Panc1 (cell line): ENCODE results near the gene NRCAM. TPM values are rescaled to one million over a fixed set of nuclear protein-coding genes. Genes with fewer than 3 reads are reported as not detected.

ENCODE experiments used
- ATAC-seq: fragments of 200-7000 bp; cut with Tn5 transposase; 2 replicates; pipeline ENCODE4 v1.9.1; 2020; ENCODE audit warnings: mild to moderate bottlenecking, moderate library complexity
- BruUV-seq: library from RNA; stranded (reverse); fragments of 400-500 nt; replicated peaks from 2 replicates; lab custom pipeline; 2021; lab: Mats Ljungman, UMichigan
- CTCF ChIA-PET: fragments of 300-600 bp; sonication (Branson Sonifier 250); formaldehyde crosslinking; loops from one replicate; lab custom pipeline; 2022; ENCODE audit warnings: antibody characterized with exemption; lab: Charles Lee
- POLR2A ChIA-PET: fragments of 300-600 bp; sonication (Branson Sonifier 250); formaldehyde crosslinking; loops from one replicate; lab custom pipeline; 2022; ENCODE audit warnings: antibody characterized with exemption; lab: Charles Lee
- DNase-seq: peaks from one replicate; pipeline ENCODE4 v3.0.0-alpha.2; 2010; ENCODE audit warnings: low read depth, low spot score
- H3K27ac ChIP-seq: 2 replicates; pipeline ENCODE4 v1.5.1; 2011; ENCODE audit warnings: mild to moderate bottlenecking, low read length, inconsistent platforms
- H3K27me3 ChIP-seq: fragments of 200-500 bp; sonication (Bioruptor generic); 2 replicates; pipeline ENCODE4 v1.6.0; 2014; ENCODE audit warnings: low read length, inconsistent platforms; ENCODE audit not compliant: control insufficient read depth, insufficient read depth
- H3K36me3 ChIP-seq: fragments of 200-500 bp; sonication (Bioruptor generic); 2 replicates; pipeline ENCODE4 v1.5.1; 2014; ENCODE audit warnings: inconsistent platforms, mild to moderate bottlenecking, low read length, moderate library complexity; ENCODE audit not compliant: control insufficient read depth, insufficient read depth
- H3K4me1 ChIP-seq: 2 replicates; pipeline ENCODE4 v1.5.1; 2011; ENCODE audit warnings: inconsistent platforms, mild to moderate bottlenecking, low read length, moderate library complexity; ENCODE audit not compliant: control insufficient read depth, insufficient read depth
- H3K4me3 ChIP-seq, 2 experiments: 2 replicates each; pipeline ENCODE4 v1.5.1; 2011 to 2012; ENCODE audit warnings: low read depth in 2 of 2, low read length in 2 of 2, mild to moderate bottlenecking in 2 of 2, inconsistent platforms in 1 of 2, moderate library complexity in 1 of 2
- H3K9me3 ChIP-seq: fragments of 200-500 bp; sonication (Bioruptor generic); 2 replicates; pipeline ENCODE4 v1.5.1; 2014; ENCODE audit warnings: low read depth, mild to moderate bottlenecking, inconsistent platforms, low read length, moderate library complexity; ENCODE audit not compliant: control insufficient read depth, insufficient read depth
- POLR2AphosphoS5 ChIP-seq: IDR thresholded peaks from 2 replicates; pipeline ENCODE4 v1.6.1; 2012; ENCODE audit warnings: mild to moderate bottlenecking, low read depth, low read length, moderate library complexity
- SIN3A ChIP-seq: IDR thresholded peaks from 2 replicates; pipeline ENCODE4 v1.6.1; 2012; ENCODE audit warnings: low read depth, mild to moderate bottlenecking, low read length, moderate library complexity, borderline replicate concordance; ENCODE audit not compliant: insufficient read depth
- TCF7L2 ChIP-seq: IDR thresholded peaks from 2 replicates; pipeline ENCODE4 v1.6.1; 2011; ENCODE audit warnings: mild to moderate bottlenecking, low read depth, low read length, inconsistent platforms
- in situ Hi-C: cut with HindIII; loops from 2 replicates; pipeline ENCODE4 v1.10.0; 2016; ENCODE audit warnings: low sequenced_read_pairs, low pct_unique_long_range_greater_than_20kb
- intact Hi-C: fragments of 100-400 bp; cut with micrococcal nuclease; formaldehyde crosslinking; loops from one replicate; pipeline ENCODE4 v1.10.0; 2022; ENCODE audit not compliant: unreplicated experiment
- total RNA-seq: library from RNA; stranded (reverse); gene quantifications from one replicate; pipeline ENCODE4 v1.2.1, GENCODE V29; 2021; ENCODE audit not compliant: unreplicated experiment
- TF ChIP-seq, protein P1 (sequence below): fragments of 450-650 bp; IDR thresholded peaks from 2 replicates; pipeline ENCODE4 v1.5.1; 2017; ENCODE audit warnings: mild to moderate bottlenecking
- TF ChIP-seq, protein P2 (sequence below), 2 experiments: IDR thresholded peaks; 2 replicates each; pipeline ENCODE4 v1.6.1; 2011 to 2012; ENCODE audit warnings: low read depth in 2 of 2, control low read depth in 1 of 2, low read length in 1 of 2, mild to moderate bottlenecking in 1 of 2, moderate library complexity in 1 of 2; ENCODE audit not compliant: insufficient read depth in 1 of 2

The NRCAM gene
- total RNA-seq, 1 experiment from 2014 or later = 0.21 TPM

DNA sequence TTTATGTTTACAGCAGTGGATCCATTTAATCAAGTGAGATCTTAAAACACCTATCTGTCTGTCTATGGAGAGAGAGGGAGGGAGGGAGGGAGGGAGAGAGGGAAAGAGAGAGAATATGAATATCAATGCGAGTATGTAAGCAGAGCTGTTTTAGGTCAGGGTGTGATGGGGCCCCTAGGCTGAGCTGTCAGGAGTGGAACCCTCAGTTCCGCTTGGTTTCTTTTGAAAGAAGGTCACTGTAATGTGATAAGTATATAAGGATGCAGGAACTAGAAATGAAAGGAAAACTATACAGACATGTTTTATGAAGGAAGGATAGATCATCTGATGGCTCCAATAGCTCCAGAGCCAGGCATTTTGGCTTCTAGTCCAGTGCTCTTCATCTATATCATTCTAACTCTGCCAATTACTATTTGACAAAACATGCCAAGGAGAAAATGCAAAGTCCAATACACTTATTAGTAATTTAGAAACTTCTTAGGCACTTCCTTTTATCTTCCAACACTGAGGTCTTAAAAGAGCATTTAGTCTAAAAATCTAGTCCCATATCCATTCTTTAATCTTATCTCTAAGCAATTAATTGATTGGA lies 70.3 kb downstream of the NRCAM start:
- no peak overlapping the region for H3K4me3 ChIP-seq
- peaks cover 2% of the 10 kb centered on the region; the same call in 1 of the 2 replicates for H3K27me3 ChIP-seq
- H3K9me3 ChIP-seq = no peaks in the 10 kb centered on the region
- ATAC-seq = no peak
- no peak overlapping the region for H3K27ac ChIP-seq
- no peak for DNase-seq
- TF ChIP-seq, protein P1, sequence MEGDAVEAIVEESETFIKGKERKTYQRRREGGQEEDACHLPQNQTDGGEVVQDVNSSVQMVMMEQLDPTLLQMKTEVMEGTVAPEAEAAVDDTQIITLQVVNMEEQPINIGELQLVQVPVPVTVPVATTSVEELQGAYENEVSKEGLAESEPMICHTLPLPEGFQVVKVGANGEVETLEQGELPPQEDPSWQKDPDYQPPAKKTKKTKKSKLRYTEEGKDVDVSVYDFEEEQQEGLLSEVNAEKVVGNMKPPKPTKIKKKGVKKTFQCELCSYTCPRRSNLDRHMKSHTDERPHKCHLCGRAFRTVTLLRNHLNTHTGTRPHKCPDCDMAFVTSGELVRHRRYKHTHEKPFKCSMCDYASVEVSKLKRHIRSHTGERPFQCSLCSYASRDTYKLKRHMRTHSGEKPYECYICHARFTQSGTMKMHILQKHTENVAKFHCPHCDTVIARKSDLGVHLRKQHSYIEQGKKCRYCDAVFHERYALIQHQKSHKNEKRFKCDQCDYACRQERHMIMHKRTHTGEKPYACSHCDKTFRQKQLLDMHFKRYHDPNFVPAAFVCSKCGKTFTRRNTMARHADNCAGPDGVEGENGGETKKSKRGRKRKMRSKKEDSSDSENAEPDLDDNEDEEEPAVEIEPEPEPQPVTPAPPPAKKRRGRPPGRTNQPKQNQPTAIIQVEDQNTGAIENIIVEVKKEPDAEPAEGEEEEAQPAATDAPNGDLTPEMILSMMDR = no peak
- TF ChIP-seq TCF7L2 (no peak), SIN3A (no peak), POLR2AphosphoS5 (no peak)
- TF ChIP-seq, protein P2, sequence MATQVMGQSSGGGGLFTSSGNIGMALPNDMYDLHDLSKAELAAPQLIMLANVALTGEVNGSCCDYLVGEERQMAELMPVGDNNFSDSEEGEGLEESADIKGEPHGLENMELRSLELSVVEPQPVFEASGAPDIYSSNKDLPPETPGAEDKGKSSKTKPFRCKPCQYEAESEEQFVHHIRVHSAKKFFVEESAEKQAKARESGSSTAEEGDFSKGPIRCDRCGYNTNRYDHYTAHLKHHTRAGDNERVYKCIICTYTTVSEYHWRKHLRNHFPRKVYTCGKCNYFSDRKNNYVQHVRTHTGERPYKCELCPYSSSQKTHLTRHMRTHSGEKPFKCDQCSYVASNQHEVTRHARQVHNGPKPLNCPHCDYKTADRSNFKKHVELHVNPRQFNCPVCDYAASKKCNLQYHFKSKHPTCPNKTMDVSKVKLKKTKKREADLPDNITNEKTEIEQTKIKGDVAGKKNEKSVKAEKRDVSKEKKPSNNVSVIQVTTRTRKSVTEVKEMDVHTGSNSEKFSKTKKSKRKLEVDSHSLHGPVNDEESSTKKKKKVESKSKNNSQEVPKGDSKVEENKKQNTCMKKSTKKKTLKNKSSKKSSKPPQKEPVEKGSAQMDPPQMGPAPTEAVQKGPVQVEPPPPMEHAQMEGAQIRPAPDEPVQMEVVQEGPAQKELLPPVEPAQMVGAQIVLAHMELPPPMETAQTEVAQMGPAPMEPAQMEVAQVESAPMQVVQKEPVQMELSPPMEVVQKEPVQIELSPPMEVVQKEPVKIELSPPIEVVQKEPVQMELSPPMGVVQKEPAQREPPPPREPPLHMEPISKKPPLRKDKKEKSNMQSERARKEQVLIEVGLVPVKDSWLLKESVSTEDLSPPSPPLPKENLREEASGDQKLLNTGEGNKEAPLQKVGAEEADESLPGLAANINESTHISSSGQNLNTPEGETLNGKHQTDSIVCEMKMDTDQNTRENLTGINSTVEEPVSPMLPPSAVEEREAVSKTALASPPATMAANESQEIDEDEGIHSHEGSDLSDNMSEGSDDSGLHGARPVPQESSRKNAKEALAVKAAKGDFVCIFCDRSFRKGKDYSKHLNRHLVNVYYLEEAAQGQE (IDR thresholded peaks at IDR 0.05; ENCODE audit: insufficient read depth in 1 of 2, low read depth in 2 of 2, low read length in 1 of 2) = no peak
- no TSS peak for BruUV-seq
- ChIA-PET POLR2A (no interaction called here), CTCF (no interaction called here)
- intact Hi-C loops (no loop called here), in situ Hi-C loops (no loop called here)
- H3K4me1 ChIP-seq = no peaks in the 10 kb centered on the region
- H3K36me3 ChIP-seq = no peaks in the 10 kb centered on the region

DNA sequence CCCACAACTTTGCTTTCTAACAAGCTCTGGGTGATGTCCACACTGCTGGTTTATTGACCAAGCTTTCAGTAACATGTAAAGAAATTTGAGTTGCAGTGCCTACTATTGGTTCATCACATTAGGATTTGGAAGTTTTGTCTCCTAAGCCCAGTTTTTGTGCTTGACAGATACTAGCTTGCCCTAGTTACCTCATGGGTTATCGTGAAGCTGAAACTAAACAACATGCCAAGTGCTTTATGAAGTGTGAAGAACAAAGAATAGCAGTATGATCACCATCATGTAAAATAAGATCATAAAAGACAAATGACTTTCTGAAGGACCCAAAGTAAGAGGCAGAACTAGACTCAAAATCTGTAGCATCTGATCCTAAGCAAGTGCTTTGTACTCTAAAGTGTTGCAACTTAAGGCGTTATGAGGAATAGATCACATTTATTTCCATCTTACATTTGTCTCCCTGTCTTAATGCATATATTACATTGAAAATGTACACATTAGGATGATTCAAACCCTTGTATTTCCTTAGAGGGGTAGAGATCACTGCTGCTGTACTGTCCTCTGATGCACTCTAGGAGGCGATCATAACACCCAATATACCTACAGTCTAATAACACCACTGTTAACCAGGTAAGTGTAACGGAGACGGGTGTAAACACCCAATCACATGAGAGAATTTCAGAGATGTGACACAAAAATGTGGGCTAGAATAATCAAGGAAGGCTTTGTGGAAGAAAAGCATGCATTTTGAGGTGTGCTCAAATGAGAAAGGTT lies 71.3 kb downstream of the NRCAM start:
- Histone ChIP-seq H3K27ac (no peak overlapping the region), H3K4me1 (no peaks in the 10 kb centered on the region), H3K36me3 (no peaks in the 10 kb centered on the region), H3K27me3 (peaks cover 2% of the 10 kb centered on the region; the same call in 1 of the 2 replicates), H3K4me3 (no peak overlapping the region), H3K9me3 (no peaks in the 10 kb centered on the region)
- DNase-seq = no peak
- ATAC-seq = no peak
- in situ Hi-C loops = no loop called here
- intact Hi-C loops = no loop called here
- CTCF ChIA-PET = no interaction called here
- POLR2A ChIA-PET = no interaction called here
- TF ChIP-seq POLR2AphosphoS5 (no peak), TCF7L2 (no peak), SIN3A (no peak)
- TF ChIP-seq, protein P1 = no peak; the same call in 1 of the 2 replicates
- TF ChIP-seq, protein P2 (IDR thresholded peaks at IDR 0.05; ENCODE audit: insufficient read depth in 1 of 2, low read depth in 2 of 2, low read length in 1 of 2) = no peak
- BruUV-seq = no TSS peak
